ENCODE data around the gene COPRS.
"Not testable (repeated sequence)": the region's sequence is repeated elsewhere in the genome, so short reads cannot be mapped to it uniquely, and the experiment has no call there.

Gene COPRS

GRCh38 chr17:31845291-31845690 is 13.8 kb downstream of the COPRS start:
- DNase-seq (ENCODE audit: low read depth in 2 of 2), result no peak

- DNase-seq (ENCODE audit: low read depth in 2 of 2), result no peak
These were observed 15.8 kb downstream of the COPRS start for GRCh38 chr17:31843070-31843745.

GRCh38 chr17:31842195-31843069 is 16.6 kb downstream of the COPRS start:
- DNase-seq (ENCODE audit: low read depth in 2 of 2), result peak; percentile 26 to 32

- no peak for DNase-seq (ENCODE audit: low read depth in 2 of 2)
These were observed 17.2 kb downstream of the COPRS start for GRCh38 chr17:31841850-31842194.

- DNase-seq (ENCODE audit: low read depth in 2 of 2), result no peak
These were observed 20.3 kb downstream of the COPRS start for GRCh38 chr17:31838636-31839225.

- DNase-seq (ENCODE audit: low read depth in 2 of 2), result no peak
These were observed 23.1 kb downstream of the COPRS start for GRCh38 chr17:31835984-31836383.

- DNase-seq (ENCODE audit: low read depth in 2 of 2), result no peak
These were observed 24.6 kb downstream of the COPRS start for GRCh38 chr17:31834448-31834847.

GRCh38 chr17:31832746-31833145 is 26.3 kb downstream of the COPRS start:
- no peak for DNase-seq (ENCODE audit: low read depth in 2 of 2)

GRCh38 chr17:31830971-31831858 is 27.8 kb downstream of the COPRS start:
- DNase-seq (ENCODE audit: low read depth in 2 of 2), result no peak

- no peak for DNase-seq (ENCODE audit: low read depth in 2 of 2)
These were observed 29.4 kb downstream of the COPRS start for GRCh38 chr17:31829649-31830048.

- DNase-seq (ENCODE audit: low read depth in 2 of 2), result not testable (repeated sequence)
These were observed 30.1 kb downstream of the COPRS start for GRCh38 chr17:31828955-31829354.

- DNase-seq (ENCODE audit: low read depth in 2 of 2), result no peak
These were observed 32.9 kb downstream of the COPRS start for GRCh38 chr17:31825961-31826691.

GRCh38 chr17:31824766-31825360 is 34.2 kb downstream of the COPRS start:
- no peak for DNase-seq (ENCODE audit: low read depth in 2 of 2)

GRCh38 chr17:31823014-31823413 is 36.0 kb downstream of the COPRS start:
- no peak for DNase-seq (ENCODE audit: low read depth in 2 of 2)

GRCh38 chr17:31820691-31821435 is 38.2 kb downstream of the COPRS start:
- DNase-seq (ENCODE audit: low read depth in 2 of 2), result no peak

- DNase-seq (ENCODE audit: low read depth in 2 of 2), result no peak
These were observed 39.5 kb downstream of the COPRS start for GRCh38 chr17:31819578-31819977.

GRCh38 chr17:31818863-31819262 is 40.2 kb downstream of the COPRS start:
- not testable (repeated sequence) for DNase-seq (ENCODE audit: low read depth in 2 of 2)

- DNase-seq (ENCODE audit: low read depth in 2 of 2), result no peak
These were observed 43.8 kb downstream of the COPRS start for GRCh38 chr17:31815212-31815730.

GRCh38 chr17:31811101-31811500 is 47.9 kb downstream of the COPRS start:
- DNase-seq (ENCODE audit: low read depth in 2 of 2), result no peak

- not testable (repeated sequence) for DNase-seq (ENCODE audit: low read depth in 2 of 2)
These were observed 49.2 kb downstream of the COPRS start for GRCh38 chr17:31809876-31810275.

Measured in activated CD8-positive, alpha-beta memory T cell treated with anti-CD3 and anti-CD28 coated beads for 4 hours (primary cell).